ENCODE data around the gene GLCCI1. TPM values are rescaled to one million over a fixed set of nuclear protein-coding genes. Genes with fewer than 3 reads are reported as not detected.

GLCCI1 gene
- polyA plus RNA-seq, 2 of the 4 experiments (the other 2 are of a cell fraction) = 1.2 to 2.8 TPM

- ChIA-PET CTCF (no interaction called here), POLR2A (no interaction called here)
- TF ChIP-seq HEYL (CRISPR knock-in tag; IDR thresholded peaks at IDR 0.05) = no peak
- no peak for TF ChIP-seq PHF8 (IDR thresholded peaks at IDR 0.05; ENCODE audit: borderline replicate concordance, low read depth)
- no peak for TF ChIP-seq CBX8 (IDR thresholded peaks at IDR 0.05)
- no peak for TF ChIP-seq JUNB (IDR thresholded peaks at IDR 0.05)
- no peak for TF ChIP-seq GATA3 (IDR thresholded peaks at IDR 0.05; ENCODE audit: borderline replicate concordance)
- TF ChIP-seq CHD4 (IDR thresholded peaks at IDR 0.05; ENCODE audit: borderline replicate concordance) = no peak
- no peak for TF ChIP-seq NPAS2 (CRISPR knock-in tag; IDR thresholded peaks at IDR 0.05; ENCODE audit: borderline replicate concordance)
- TF ChIP-seq MAX (IDR thresholded peaks at IDR 0.05) = no peak
- no peak for TF ChIP-seq RAD21 (conservative IDR thresholded peaks at IDR 0.05 in 1 of 2, IDR thresholded peaks at IDR 0.05 in 1 of 2)
- TF ChIP-seq TP53 (CRISPR knock-in tag; IDR thresholded peaks at IDR 0.05) = no peak
- no peak for TF ChIP-seq SMC3 (IDR thresholded peaks at IDR 0.05)
- TF ChIP-seq JUN (IDR thresholded peaks at IDR 0.05) = no peak
- TF ChIP-seq CTCF (IDR thresholded peaks at IDR 0.05) = no peak
- TF ChIP-seq KDM5A (IDR thresholded peaks at IDR 0.05) = no peak
- no peak overlapping the region for H3K4me3 ChIP-seq
- no peaks in the 10 kb centered on the region for H3K9me3 ChIP-seq
- ATAC-seq (no peak; a peak in 1 of 6 replicates), DNase-seq (ENCODE audit: low read depth in 1 of 2, low spot score in 1 of 2) (no peak), FAIRE-seq (no peak)
- 38% methylated on average over 8 of the region's 8 CpGs for WGBS (ENCODE audit: missing lambda C conversion rate)
- no peak overlapping the region for H3K4me2 ChIP-seq
- H3K27ac ChIP-seq = no peak overlapping the region
- no peaks in the 10 kb centered on the region for H3K4me1 ChIP-seq
Observed at GRCh38 chr7:8125680-8126444, 157.3 kb downstream of the GLCCI1 start.

- ATAC-seq (no peak), DNase-seq (ENCODE audit: low read depth in 1 of 2, low spot score in 1 of 2) (no peak), FAIRE-seq (no peak)
- TF ChIP-seq ESRRA (IDR thresholded peaks at IDR 0.05; ENCODE audit: borderline replicate concordance, low read length) (no peak), RCOR1 (IDR thresholded peaks at IDR 0.05; ENCODE audit: low read depth, low read length) (no peak), ZNF302 (CRISPR knock-in tag; IDR thresholded peaks at IDR 0.05) (no peak), JUN (IDR thresholded peaks at IDR 0.05) (no peak), SREBF2 (IDR thresholded peaks at IDR 0.05) (no peak)
- 41% methylated on average over 2 of the region's 2 CpGs for WGBS (ENCODE audit: missing lambda C conversion rate)
- Histone ChIP-seq H3K4me3 (no peak overlapping the region), H3K4me2 (no peak overlapping the region), H3K4me1 (no peaks in the 10 kb centered on the region), H3K9me3 (no peaks in the 10 kb centered on the region), H3K27ac (no peak overlapping the region)
- ChIA-PET POLR2A (no interaction called here), CTCF (no interaction called here)
Observed at GRCh38 chr7:8126601-8127167, 158.1 kb downstream of the GLCCI1 start.

GRCh38 chr7:8128449-8129317, 160.1 kb downstream of the GLCCI1 start:
- Histone ChIP-seq H3K4me2 (no peak overlapping the region), H3K9me3 (no peaks in the 10 kb centered on the region), H3K4me3 (no peak overlapping the region), H3K27ac (no peak overlapping the region), H3K4me1 (no peaks in the 10 kb centered on the region)
- FAIRE-seq (no peak), DNase-seq (ENCODE audit: low read depth in 1 of 2, low spot score in 1 of 2) (no peak), ATAC-seq (no peak)
- ChIA-PET POLR2A (no interaction called here), CTCF (no interaction called here)
- WGBS (ENCODE audit: missing lambda C conversion rate) = 57% methylated on average over 12 of the region's 12 CpGs
- TF ChIP-seq NR3C1 (IDR thresholded peaks at IDR 0.05) (no peak), EP300 (IDR thresholded peaks at IDR 0.05) (no peak), HOXA7 (CRISPR knock-in tag; IDR thresholded peaks at IDR 0.05) (no peak), ZFP36 (IDR thresholded peaks at IDR 0.05; ENCODE audit: borderline replicate concordance, partially characterized antibody) (no peak), POLR2A (IDR thresholded peaks at IDR 0.05; ENCODE audit: low read length) (no peak), JUN (IDR thresholded peaks at IDR 0.05) (no peak)
